HG03066 (cell line): ENCODE measurements around the gene IFFO2.

Source experiments
- ATAC-seq: cut with Tn5 transposase; IDR thresholded peaks from one replicate; pipeline ENCODE4 v1.9.1; 2021; ENCODE audit warnings: low read depth; ENCODE audit not compliant: unreplicated experiment

Gene IFFO2

DNA sequence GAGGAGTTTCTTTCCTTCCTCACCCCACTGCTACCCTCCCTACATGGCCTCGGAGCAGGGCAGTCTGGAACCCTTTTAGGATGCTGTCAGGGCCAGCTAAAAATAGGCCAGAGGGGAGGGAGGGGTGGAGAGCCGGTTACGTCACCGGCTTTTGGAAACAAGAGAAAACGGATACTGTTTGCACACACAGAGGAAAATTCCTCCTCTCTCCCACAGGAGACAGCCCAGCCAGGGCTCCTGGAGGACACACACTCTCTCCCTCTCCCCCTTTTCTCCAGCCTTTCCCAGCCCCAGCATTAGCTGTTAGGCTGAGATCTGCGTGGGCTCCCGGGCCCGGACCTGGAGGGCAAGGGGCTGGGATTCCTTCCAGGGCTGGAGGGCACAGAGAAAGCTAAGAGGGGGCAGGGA is 34.2 kb downstream of the IFFO2 start:
- no peak for ATAC-seq

GRCh38 chr1:18921516-18922251 is 34.8 kb downstream of the IFFO2 start:
- no peak for ATAC-seq

GRCh38 chr1:18920931-18921330 is 35.5 kb downstream of the IFFO2 start:
- no peak for ATAC-seq

- no peak for ATAC-seq
Observed at GRCh38 chr1:18919956-18920355, 36.5 kb downstream of the IFFO2 start.

GRCh38 chr1:18919197-18919905 is 37.1 kb downstream of the IFFO2 start:
- ATAC-seq, result no peak

- no peak for ATAC-seq
Observed at GRCh38 chr1:18918417-18918816, 38.1 kb downstream of the IFFO2 start.

- no peak for ATAC-seq
Observed at GRCh38 chr1:18917071-18917799, 39.2 kb downstream of the IFFO2 start.

DNA sequence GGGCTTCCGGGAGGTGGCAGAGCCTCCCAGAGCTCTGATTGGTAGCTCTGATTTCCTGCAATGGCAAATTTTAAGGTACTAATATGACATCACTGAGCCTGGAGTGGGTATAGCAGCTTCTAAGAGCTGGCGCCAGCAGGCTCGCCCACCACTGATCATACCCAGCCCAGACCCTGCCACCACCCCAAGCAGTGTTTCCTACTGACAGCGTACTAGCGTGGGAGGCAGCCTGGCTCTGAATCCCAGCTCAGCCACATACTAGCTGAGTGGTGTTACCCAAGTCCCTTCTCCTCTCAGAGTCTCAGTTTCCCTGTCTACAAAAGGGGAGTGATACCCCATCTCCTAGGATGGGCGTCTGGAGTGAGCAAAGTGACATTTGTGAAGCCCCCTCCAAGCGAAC is 41.1 kb downstream of the IFFO2 start:
- no peak for ATAC-seq

DNA sequence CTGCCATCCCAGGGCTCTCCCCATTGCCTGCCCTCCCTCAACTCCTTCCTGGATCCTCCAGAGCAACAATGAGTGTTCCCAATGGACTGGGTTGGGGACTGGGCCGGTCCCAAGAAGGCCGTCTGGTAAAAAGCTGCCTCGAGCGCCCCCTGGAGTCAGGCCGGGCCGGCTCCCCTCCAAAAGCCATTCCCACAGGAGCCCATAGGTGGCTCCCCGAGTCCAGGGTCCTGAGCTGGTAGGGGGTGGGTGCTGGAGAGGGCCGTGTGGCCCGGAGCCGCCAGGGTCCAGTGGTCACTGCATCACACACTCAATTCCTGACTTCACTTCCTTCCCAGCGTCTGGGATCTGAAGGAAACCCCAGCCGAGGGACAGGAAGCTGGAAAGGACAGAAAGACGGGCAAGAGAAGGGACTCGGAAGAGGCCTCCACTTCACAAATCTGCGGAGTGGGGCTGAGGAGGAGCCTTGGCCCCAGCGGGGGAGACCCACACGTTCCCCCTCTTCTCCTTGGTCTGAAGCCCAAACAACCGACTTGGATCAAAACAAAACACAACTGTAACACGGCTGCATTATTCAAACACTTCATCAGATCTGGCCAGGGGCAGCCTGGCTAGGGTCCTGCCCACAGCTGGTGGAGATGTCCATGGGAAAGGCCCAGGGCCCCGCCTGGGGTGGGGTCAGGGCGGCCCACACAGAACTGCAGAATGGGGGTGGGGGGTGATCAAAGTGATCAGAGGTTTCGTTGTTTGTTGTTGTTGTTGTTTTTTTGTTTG is 43.2 kb downstream of the IFFO2 start:
- no peak for ATAC-seq

GRCh38 chr1:18912550-18912949 is 43.9 kb downstream of the IFFO2 start:
- no peak for ATAC-seq

- no peak for ATAC-seq
Observed at GRCh38 chr1:18908911-18909771, 47.3 kb downstream of the IFFO2 start.

DNA sequence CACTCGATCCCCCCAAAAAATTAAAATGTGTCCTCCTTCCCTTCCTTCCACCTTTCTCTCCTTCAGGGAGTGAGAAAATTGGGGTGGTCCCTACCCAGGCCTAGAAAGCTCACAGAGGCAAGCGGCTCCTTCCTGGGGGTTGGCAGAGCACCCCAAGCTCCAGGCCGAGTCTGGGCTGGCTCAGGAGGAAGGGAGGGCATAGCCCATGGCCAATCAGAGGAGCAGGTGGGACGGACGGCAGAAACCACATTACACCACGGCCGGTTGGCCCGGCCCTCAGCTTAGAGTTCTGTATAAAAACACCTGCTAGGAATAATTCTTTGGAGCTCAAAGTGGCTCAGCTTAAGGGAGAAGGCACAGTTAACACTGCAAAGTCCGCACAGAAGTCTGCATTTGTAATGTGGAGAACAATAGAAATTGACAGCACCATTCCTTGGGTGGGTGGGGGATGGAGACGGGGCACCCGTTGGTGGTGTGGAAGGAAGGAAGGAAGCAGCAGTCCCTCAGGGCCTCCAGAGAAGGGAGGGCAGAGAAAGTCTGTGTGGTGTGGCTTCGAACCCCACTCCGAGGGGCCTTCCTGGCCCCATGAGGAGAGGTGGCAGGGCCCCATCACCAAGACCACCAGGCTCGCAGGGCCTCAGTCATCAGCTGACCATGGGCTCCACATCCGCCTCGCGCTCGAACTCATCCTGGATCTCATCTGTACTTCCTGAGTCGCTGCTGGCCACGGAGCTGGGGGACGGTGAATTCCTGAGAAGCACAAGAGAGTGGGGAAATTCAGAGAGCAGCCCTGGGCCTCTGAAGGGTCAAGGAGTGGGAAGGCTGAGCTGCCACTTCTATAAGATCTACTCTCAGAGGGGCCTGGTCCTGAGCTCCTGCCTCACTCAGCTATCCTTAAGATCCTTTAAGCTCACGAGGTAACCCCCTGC is 48.3 kb downstream of the IFFO2 start:
- ATAC-seq, result no peak

DNA sequence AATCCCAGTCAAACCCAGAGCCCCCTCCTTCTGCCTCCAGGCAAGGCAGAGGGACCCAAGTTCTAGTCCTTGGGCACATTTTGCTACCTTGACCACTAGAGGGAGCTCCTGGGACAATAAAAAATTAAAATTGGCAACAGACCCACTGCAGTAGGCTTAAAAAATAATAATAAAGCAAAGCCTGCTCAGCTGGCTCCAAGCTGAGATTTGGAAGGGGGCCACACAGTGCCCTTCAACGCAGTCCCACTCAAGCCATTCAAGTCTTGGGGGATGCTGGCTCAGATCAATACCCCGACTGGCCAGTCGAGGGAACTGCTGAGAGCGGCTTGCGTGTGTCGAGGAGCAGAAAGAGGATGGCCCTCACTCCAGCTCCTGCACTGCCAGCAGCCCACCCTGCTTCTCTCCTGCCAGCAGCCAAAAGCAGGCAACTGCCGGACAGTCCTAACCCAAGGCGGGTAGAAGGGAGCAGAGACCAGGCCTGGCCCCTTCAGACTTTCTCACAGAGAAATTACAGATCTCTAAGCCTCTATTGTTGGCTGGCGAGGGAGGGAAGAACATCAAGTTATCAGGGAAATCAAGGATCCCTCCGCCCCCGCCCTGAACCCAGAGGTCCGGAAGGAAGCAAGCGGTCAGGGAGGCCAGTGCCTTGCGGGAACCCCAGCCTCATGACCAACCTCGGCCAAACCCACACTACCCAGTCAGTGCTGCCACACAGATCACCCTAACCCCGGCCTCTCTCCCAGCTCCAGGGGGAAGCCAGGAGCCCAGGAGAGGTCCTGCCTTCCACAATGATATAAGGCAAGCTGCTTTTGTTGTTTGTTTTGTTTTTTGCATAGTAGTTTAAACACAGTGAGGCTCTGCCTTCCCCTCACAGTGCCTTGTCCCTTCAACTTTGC is 49.2 kb downstream of the IFFO2 start:
- no peak for ATAC-seq

DNA sequence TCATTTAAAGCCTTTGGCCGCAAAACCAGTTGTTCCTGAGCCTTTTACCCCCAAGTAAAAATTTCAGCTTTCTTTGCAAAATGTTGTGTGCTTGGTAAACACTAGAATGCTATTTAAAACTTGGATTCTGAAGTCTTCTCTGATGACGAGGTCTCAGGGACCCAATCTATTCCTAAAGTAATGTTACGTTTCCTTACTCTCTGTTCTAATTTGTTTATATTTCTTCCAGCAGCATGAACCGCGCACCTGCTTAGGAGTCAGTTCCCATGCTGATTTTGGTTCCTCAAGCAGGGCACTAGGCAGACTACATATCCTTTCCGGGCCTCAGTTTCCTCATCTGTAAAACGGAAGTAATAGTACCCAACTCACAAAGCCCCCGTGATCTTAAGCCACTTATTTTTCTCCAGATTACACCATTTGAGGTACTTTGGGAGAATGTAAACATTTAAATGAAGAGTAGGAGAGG is 53.2 kb downstream of the IFFO2 start:
- no peak for ATAC-seq

DNA sequence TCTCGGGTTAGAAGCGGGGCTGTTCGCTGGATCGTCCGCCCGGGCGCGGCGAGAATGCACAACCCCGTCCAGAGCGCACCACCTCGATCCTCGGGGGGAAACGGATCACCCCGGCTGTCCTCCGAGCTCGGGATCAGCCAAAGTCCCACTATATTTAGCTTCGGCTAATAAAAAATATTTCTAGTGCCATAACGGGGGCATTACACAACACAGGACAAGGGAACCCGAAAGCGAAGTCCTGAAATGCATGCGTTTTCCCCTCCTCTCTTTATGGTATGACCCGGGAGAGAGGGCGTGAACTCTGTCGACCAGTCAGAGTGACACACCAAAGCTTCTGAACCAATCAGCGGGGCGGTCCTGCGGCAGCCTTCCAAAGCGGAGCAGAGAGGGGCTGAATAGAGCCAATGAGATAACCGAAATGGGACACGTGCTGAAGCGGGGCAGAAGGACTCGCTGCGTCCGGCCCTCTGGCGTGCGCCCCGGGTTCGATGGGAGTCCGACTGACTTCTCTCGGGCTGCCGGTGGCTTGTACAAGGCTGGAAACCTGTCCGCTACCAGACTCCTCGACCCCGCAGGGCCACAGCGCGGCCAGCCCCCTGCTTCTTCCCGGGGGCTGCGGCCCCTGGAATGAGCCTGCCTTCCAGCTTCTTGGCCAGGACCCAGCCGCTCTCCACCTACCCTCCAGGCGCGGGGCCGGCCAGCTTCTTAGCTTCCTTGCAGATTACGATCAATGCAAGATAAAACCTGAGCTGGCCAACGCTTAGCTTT is 53.8 kb downstream of the IFFO2 start, which contains the start of gene ALDH4A1:
TSS of gene ALDH4A1 (minus strand) at position 33 of the 768 bp plus-strand sequence. CDS start at position 1, 32 bp downstream.
- ATAC-seq, result peak; percentile 97

- no peak for ATAC-seq
Observed at GRCh38 chr1:18901952-18902522, 54.4 kb downstream of the IFFO2 start.
